Cortex of kidney (tissue), 1 donor: ENCODE results near the gene PLXND1.
"Not testable (repeated sequence)": the region's sequence is repeated elsewhere in the genome, so short reads cannot be mapped to it uniquely, and the experiment has no call there.

Source experiments
- DNase-seq: peaks from one replicate; lab custom pipeline; 2025; lab: John Stamatoyannopoulos, UW

PLXND1 gene

GRCh38 chr3:129526121-129526900 is 80.2 kb downstream of the PLXND1 start:
- DNase-seq, result no peak

DNA sequence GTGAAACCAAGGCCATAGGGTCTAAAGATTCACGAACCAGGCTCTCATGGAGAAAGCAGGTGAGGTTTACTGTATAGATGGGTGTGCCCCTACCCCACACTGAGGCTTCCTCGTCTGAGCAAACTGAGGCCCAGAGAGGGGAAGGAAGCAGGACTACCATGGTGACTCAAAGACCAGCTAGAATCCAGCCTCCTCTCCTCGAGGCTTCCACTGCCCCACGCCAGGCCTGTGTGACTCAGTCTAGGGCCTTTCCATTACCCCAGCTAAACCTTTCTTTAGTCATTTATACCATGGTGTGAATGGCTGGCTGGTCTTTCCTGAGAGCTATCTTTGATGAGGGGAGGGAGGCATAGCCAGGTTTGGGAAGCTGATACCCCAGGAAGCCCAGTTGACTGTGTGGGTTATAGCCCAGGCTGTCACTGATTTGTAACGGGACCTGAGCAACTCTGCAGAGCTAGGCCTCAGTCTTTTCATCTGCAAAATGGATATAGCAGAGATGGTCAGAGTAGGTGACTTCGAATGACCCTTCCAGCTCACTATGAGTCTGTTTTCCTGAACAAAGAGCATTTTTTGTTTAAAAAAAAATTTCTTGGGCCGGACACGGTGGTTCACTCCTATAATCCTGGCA is 81.0 kb downstream of the PLXND1 start:
- DNase-seq, result no peak

DNA sequence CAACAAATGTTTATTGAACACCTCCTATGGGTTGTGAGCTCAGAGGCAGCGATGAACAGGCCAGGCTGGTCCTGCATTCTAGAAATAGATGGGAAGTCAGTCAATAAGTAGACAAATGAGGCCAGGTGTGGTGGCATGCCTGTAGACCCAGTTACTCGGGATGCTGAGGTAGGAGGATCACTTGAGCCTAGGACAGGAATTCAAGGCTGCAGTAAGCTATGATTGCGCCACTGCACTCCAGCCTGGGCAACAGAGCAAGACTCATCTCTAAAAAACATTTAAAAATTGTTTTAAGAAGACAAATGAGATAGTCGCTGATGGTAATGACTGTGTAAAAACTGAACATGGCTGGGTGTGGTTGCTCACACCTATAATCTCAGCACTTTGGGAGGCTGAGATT is 82.4 kb downstream of the PLXND1 start:
- no peak for DNase-seq

DNA sequence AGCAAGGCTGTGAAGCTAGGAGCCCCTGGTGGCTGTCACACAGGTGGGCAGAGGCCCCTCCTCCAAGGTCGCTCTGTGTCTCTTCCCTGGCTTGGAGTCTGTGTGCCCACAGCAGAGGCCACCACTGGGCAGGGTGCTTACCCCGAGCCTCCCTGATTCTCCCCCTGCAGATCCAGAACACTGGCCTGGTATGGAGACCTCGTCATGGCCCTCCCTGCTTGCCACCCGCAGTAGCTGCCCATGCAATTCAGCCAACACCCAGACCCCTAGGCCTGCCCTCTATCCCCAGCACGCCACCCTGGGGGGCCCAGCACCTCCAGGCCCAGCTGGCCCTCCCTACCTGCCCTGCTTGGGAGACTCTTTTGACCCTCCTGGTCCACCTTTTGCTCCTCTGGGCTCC is 83.5 kb downstream of the PLXND1 start:
- no peak for DNase-seq

- no peak for DNase-seq
Observed at GRCh38 chr3:129521611-129522010, 84.9 kb downstream of the PLXND1 start.

GRCh38 chr3:129520960-129521359 is 85.5 kb downstream of the PLXND1 start:
- DNase-seq, result no peak

DNA sequence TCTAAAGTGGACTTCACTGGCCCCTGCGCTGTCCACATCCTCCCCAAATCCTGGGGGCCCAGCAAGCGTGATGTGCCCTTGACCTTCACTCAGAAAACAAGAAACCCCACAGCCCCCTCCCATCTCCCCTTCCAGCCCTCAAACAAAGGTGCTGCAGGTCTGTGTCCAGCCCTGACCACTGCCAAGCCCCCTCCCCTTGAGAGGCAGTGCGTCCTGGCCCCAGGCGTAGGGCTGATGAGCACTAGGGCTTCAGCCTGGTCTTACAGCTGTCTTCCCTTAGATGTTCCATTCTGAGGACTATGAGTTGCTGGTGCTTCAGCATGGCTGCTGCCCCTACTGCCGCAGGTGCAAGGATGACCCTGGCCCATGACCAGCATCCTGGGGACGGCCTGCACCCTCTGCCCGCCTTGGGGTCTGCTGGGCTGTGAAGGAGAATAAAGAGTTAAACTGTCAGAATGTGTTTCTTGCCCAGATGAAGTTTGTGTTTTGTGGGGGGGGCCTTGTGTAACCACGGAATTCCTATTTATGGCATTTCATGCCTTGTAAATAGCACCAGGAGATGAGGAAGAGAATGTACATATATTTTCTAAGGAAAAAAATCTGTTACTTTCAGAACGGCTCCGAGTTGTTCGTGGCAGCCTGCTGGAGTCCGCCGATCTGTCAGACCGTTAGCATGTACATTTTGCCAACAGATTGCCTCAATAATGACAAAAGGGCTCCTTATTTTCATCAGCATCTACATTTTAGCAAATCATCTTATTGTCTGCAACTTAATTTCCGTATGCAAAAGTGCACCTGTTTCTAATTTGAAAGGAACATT is 86.4 kb downstream of the PLXND1 start:
- no peak for DNase-seq

DNA sequence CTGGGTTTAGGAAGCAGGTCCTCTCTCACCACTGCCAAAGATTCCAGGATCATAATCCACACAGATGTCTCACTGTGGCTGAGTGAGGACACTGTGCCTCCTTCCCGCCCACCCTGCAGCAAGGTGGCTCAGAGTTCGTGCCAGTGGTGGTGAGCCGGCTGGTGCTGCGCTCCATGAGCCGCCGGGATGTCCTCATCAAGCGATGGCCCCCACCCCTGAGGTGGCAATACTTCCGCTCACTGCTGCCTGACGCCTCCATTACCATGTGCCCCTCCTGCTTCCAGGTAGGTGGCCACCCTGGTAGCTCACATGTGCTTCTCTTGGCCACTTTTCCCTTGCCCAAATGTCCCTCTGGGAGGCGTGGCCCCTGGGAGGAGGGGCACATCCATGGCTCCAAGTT is 87.0 kb downstream of the PLXND1 start:
- DNase-seq, result no peak

GRCh38 chr3:129518581-129518980 is 87.9 kb downstream of the PLXND1 start:
- no peak for DNase-seq

DNA sequence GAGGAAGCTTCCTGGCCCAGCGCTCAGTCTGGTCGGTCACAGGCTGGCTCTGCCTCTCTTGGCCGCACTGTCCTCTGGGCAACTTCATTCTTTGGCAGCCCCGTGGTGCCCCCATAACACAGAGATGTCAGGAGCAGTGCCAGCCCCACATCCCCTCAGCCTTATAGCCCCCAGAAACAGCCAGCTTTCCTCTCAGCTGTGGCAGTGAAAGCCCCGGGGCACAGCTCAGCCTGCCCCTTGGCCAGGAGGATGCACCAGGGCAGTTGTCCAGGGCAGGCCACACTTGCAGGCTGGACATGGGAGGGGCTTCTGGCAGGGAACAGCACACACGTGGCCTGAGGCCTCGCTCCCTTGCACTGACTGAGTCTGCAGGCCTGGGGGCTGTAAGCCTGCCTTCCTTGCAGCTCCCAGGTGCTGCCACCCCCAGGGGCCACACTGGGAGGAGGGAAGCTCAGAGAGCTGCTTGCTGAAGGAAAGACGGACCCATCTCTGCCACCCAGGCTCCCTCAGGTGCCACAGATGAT is 88.4 kb downstream of the PLXND1 start:
- DNase-seq, result no peak

DNA sequence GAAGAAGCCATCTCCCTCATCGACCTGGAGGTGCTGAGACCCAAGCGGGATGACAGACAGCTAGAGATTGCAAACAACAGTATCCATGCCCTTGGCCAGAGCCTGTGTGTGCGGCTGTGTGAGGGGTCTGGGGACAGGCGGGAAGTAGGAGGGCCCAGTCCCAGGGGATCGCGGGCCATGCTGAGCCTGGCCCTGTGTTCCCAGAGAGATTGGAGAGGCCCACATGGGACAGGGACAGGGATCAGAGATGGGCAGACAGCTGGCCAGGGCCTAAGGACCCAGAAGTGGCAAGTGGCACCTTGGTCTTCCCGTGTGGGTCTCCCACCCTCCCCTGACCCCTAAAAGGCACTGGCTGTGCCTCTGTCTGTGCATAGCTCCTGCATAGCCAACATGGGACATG is 89.0 kb downstream of the PLXND1 start:
- DNase-seq, result no peak

DNA sequence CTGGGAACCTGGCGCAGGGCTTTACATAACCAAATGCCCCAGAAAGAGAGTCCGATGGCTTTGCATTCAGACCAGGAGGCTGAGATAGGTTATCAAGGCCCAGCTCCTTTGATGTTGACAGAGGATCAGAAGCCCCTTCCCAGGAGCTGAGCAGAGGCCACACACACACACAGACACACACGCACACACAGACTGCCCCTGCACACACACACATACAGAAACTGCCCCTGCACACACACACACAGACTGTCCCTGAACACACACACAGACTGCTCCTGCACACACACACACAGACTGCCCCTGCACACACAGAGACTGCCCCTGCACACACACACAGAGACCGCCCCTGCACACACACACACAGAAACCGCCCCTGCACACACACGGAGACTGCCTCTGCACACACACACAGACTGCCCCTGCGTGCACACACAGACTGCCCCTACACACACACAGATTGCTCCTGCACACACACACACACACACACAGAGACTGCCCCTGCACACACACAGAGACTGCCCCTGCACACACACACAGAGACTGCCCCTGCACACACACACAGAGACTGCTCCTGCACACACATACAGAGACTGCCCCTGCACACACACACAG is 90.5 kb downstream of the PLXND1 start:
- DNase-seq, result not testable (repeated sequence)

GRCh38 chr3:129515108-129515820 is 91.2 kb downstream of the PLXND1 start:
- DNase-seq, result not testable (repeated sequence)

- DNase-seq, result no peak
Observed at GRCh38 chr3:129514563-129514962, 91.9 kb downstream of the PLXND1 start.

DNA sequence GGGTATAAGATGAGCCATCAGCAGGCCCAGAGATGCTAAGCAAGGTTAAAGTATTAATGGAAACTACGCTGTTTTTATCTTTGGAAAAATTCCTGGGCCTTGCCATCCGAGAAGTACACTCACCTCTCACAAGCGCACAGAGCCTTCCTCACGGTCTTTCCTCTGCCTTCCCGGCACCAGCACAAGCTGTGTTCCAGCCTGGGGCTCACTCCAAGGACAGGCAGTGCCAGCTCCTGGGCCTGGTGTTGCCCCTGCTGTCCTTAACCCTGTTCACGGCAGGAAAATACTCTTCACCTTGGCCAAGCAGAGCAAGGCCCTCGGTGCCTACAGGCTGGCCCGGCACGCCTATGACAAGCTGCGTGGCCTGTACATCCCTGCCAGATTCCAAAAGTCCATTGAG is 92.4 kb downstream of the PLXND1 start:
- DNase-seq, result no peak

- no peak for DNase-seq
Observed at GRCh38 chr3:129513705-129514104, 92.8 kb downstream of the PLXND1 start.

DNA sequence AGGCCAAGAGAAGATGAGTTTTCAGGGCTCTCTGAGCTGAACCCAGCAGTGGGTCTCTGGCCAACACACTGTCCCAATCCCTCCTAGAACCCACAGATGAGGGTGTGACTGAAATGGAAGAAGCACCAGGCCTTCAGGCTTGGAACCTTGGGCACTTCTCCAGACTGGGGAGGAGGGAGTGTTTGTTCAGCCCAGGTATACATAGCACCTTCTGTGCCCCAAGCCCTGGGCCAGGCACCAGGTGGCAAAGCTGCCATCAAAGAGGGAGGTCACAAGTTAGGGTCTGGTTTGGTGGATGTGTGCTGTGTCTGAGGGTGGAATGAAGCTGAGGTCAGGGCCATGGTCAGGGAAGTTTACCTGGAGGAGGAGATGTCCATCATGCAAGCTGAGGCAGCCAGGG is 93.9 kb downstream of the PLXND1 start:
- DNase-seq, result no peak

DNA sequence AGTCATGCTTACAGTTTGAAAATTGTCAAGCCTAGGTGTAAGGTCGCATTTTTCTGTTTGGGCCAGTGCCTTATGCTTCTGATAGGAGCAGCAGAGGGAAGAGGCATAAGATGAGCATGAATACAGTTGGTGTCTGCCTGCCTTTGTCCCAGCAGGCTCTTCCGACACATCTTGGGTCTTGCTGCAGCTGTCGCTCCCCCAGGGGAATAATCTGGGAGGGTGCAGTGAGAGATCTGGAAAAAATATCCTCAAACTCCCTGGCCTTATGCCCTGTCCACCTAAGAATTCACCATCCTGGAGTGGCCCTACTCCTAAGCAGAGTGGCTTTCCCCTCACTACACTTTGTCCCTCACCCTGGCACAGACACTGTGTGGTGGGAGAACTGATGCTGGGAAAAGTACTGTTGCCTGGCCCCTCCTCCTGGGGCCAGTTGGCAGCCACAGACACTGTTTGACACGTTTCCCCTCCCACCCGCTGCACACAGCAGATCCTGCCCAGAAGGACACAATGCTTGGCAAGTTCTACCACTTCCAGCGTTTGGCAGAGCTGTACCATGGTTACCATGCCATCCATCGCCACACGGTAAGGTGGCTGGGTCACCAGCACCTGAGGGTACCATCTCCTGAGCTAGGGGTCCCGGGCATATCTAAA is 99.2 kb downstream of the PLXND1 start:
- DNase-seq, result no peak

DNA sequence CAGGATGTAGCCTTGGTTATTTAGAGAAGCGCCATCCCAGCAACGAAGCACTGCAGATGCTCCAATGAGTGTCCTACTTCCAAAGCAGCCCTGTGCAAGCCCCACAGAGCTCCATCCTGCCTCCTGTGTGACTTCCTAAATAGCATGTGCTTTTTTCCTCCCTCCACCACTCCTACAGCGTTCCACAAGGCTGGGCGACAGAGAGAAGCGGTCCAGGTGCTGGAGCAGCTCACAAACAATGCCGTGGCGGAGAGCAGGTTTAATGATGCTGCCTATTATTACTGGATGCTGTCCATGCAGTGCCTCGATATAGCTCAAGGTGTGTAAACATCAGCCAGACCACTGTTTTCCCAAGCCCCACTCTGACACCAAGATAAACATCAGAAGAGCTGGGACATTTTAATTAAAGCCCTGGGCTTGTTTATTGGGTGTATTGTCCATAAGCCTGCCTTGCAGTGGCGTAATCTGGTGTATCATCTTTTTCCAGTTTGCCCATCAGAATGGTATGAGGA is 100.2 kb downstream of the PLXND1 start:
- no peak for DNase-seq

GRCh38 chr3:129505341-129505740 is 101.1 kb downstream of the PLXND1 start:
- no peak for DNase-seq
